GM21737 (cell line): ENCODE measurements around the gene LYSET.
"Not testable (repeated sequence)": the region's sequence is repeated elsewhere in the genome, so short reads cannot be mapped to it uniquely, and the experiment has no call there.

Experiments
- ATAC-seq: cut with Tn5 transposase; IDR thresholded peaks from one replicate; pipeline ENCODE4 v1.9.1; 2021; ENCODE audit warnings: mild to moderate bottlenecking, moderate library complexity; ENCODE audit not compliant: unreplicated experiment

LYSET gene

DNA sequence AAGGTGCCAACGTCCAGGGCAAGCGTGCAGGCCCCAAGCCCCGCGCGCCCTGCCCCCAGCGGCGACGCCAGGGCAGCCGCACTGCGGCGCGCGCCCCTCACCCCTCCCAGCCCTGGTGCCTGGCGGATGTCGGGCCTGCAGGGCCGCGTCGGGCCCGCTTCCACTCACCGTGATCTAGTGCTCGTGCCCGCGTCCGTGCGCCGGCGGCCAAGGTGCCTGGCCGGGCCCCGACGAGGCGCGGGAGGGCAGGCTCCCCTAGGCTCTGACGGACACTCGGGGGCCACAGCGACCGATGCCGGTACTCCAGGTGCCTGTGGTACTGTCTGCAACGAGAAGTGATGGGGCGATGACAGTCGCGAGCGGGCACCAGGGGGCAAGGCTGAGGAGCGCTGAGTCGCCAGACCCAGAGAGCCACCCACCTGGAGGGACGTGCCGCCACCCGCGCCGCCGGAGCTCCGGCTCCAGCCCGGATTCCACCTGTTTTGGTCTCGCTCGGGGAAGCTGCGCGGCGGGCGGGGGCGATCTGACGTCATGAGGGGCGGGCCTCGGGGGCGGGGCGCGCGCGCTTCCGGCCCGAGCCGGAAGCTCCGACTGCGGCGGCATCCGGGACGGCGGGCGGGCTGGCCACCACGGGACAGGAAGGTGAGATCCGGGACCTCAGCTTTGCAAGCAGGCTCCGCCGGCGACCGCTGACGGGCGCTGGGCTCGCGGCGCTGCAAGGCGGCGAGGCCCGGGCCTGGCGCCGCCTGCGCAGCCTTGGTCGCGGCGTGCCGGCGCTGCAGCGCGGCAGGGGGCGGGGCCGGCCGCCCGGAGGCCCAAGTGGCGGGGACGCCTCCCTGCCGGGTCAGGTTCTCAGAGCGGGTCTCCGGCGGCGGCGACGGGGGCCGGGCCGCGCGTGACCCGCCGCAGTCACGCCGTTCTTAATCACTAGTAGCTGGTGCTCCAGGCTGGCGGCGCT is at the start of gene LYSET, which contains the start of gene MOAP1:
Gene LYSET (plus strand): TSS at position 927 of the 958 bp plus-strand sequence. CDS start 89 bp downstream, outside the sequence.
Gene MOAP1 (minus strand): TSS at position 507 of the 958 bp plus-strand sequence. CDS start 655 bp downstream, outside the sequence.
- peak; percentile 87 for ATAC-seq

DNA sequence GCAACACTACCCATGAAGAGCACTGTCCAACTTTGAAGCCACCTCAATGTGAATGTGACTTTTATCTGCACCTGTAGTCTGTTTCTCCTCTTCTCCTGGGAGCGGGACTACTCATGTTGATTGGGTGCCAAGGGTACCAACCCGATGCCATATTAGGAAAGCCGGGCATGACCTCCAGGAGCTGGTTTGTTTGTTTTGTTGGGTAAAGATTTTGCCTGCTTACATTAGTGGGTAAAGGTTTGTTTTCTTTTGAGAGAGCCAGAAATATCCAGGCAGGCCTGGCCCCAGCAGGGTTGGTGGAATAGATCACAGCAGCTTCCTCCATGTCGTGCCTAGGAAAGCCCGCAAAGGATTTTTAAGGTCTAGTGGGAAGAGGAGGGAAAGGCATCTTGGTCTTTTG is 49.7 kb upstream of the LYSET start:
- ATAC-seq: no peak

- ATAC-seq: no peak
These were observed 49.1 kb upstream of the LYSET start for GRCh38 chr14:93136009-93136408.

- ATAC-seq: not testable (repeated sequence)
These were observed 48.6 kb upstream of the LYSET start for GRCh38 chr14:93136508-93136907.

- ATAC-seq: no peak
These were observed 47.3 kb upstream of the LYSET start for GRCh38 chr14:93137864-93138263.

GRCh38 chr14:93142854-93143652 is 42.1 kb upstream of the LYSET start:
- ATAC-seq: no peak

- no peak for ATAC-seq
These were observed 39.0 kb upstream of the LYSET start for GRCh38 chr14:93146119-93146518.

GRCh38 chr14:93148979-93149378 is 36.1 kb upstream of the LYSET start:
- ATAC-seq: no peak

- no peak for ATAC-seq
These were observed 34.6 kb upstream of the LYSET start for GRCh38 chr14:93150227-93151208.

DNA sequence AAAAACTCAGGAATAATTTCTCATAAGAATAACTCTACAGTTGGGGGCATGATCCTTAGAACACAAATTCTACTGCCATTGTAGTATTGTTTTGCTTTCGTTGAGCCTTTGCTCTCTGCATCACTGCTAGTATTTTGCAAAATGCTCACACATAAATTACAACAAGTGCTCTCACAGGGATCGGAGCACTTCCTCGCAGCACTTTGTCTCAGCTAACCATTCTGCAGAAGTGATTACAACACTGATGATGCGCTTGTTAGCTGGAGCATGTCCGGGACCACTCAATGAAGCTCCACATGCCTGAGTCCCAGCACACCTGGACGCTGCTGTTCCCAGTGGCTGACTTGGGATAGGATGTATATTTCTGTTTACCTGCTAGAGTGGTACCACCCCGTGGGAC is 32.0 kb upstream of the LYSET start:
- no peak for ATAC-seq

- no peak for ATAC-seq
These were observed 29.4 kb upstream of the LYSET start for GRCh38 chr14:93155667-93156066.

DNA sequence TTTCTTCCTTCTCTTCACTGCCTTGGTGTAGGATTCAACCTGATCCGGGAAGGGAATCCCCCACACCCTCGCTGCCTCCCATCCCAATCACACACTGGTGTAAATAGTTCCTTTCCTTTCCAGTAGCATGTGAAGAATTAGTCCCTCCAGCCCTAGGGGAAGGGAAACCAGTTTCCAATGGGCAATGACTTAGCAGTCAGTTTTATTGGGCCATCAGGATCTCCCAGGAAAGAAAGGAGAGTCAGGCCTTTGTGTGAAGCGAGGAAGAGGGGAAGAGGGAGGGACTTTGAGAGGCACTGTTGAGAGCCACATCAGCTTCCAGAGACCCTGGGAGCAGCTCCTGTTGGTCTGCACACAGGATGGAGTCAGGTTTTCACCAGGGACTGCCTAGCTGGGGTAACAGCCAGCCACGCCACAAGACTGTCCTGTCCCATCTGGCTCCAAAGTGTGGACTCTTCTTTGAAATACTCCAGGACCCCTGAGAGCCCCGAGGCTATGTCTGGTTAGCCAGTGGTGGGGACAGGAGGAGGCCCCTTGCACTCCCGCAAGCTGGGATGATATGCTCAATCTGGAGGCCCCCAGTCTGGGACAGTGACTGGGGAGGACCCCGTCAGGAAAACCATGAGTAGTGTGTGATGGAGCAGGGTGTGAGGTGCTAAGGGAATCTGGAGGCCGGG is 28.3 kb upstream of the LYSET start:
- ATAC-seq: no peak

- ATAC-seq: not testable (repeated sequence)
These were observed 26.8 kb upstream of the LYSET start for GRCh38 chr14:93158349-93158748.

DNA sequence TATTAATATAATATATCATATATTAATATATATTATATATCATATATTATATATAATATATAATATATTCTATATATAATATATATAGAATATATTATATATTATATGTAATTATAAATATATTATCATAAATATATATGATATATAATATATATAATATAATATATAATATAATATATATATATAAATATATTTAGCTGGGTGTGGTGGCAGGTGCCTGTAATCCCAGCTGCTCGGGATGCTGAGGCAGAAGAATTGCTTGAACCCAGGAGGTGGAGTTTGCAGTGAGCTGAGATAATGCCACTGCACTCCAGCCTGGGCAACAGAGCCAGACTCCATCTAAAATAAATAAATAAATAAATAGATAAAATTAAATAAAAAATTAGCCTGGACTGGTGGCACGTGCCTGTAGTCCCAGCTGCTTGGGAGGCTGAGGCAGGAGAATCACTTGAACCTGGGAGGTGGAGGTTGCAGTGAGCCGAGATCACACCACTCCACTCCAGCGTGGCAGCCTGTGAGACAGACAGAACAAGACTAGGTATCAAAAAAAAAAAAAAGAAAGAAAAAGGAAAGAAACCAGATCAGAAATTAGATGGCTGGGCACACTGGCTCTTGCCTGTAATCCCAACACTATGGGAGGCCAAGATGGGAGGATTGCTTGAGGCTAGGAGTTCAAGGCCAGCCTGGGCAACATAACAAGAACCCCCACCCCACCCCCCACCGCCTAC is 25.3 kb upstream of the LYSET start:
- not testable (repeated sequence) for ATAC-seq

DNA sequence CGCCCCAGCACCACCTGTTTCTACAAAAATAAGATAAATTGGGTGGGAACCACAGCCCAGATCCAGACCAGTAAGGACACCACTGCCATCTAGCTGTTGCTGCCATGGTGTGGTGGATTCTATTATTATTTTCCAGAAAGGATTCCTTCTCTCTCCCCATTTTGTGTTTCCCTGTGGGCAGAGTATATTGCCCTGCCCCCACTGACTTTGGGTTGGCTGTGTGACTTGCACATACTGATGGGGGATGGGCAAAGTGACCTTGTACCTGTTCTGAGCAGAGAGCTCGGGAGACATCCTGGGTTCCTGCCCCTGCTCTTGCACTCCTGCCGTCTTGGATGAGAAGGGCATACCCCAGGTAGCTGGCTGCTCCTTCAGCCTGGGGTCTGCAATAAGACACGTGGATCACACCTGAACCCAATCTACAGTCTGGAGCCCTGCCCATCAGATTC is 24.7 kb upstream of the LYSET start:
- no peak for ATAC-seq

DNA sequence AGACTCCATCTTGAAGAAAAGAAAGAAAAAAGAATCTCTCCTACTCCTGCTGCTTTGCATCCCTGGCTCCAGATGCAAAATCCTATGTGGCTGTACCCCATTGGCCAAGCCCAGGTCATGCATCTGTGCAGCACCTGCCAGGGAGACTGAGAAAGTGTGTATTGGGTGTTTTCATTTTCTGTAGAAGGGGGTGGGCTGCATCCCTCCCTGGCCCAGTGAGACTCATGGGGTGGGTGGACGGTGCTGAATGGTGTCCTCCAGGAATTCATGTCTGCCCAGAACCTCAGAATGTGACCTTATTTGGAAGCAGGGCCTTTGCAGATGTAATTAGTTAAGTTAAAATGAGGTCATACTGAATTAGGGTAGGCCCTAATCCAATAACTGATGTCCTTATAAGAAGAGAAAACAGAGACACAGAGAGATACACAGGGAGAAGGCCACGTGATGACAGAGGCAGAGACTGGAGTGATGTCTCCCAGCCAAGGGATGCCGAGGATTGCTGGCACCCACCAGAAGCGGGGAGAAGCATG is 23.6 kb upstream of the LYSET start:
- no peak for ATAC-seq

- ATAC-seq: no peak
These were observed 21.6 kb upstream of the LYSET start for GRCh38 chr14:93163564-93163963.
